ENCODE data around the gene MPST. TPM values are rescaled to one million over a fixed set of nuclear protein-coding genes. Genes with fewer than 3 reads are reported as not detected.

MPST gene
- total RNA-seq, 1 donor from 2014 or later: 215 TPM

DNA sequence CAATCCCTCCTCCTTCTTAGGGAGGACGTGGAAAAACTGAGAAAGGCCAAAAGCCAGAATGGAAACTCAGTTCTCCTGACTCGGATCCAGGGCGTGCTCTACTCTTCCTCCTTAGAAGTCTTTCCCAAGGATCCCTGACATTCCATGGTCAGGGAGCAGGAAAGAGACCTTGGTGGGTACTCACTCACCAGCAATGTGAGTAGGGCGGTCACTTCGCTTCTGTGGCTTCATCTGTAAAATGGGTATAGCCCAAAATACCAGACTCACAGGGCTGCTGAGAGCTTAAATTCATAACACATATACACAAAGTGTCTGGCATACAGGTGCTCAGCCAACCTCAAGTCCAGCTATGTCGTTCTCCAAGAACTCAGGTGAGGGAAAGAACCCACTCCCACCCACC, 31.4 kb downstream of the MPST start:
- H3K4me3 ChIP-seq (ENCODE audit: low read depth, low read length): no peak overlapping the region
- no peak for DNase-seq (ENCODE audit: low read depth)
- TF ChIP-seq, protein P1, sequence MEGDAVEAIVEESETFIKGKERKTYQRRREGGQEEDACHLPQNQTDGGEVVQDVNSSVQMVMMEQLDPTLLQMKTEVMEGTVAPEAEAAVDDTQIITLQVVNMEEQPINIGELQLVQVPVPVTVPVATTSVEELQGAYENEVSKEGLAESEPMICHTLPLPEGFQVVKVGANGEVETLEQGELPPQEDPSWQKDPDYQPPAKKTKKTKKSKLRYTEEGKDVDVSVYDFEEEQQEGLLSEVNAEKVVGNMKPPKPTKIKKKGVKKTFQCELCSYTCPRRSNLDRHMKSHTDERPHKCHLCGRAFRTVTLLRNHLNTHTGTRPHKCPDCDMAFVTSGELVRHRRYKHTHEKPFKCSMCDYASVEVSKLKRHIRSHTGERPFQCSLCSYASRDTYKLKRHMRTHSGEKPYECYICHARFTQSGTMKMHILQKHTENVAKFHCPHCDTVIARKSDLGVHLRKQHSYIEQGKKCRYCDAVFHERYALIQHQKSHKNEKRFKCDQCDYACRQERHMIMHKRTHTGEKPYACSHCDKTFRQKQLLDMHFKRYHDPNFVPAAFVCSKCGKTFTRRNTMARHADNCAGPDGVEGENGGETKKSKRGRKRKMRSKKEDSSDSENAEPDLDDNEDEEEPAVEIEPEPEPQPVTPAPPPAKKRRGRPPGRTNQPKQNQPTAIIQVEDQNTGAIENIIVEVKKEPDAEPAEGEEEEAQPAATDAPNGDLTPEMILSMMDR (conservative IDR thresholded peaks at IDR 0.05; ENCODE audit: low read depth, low read length): no peak

DNA sequence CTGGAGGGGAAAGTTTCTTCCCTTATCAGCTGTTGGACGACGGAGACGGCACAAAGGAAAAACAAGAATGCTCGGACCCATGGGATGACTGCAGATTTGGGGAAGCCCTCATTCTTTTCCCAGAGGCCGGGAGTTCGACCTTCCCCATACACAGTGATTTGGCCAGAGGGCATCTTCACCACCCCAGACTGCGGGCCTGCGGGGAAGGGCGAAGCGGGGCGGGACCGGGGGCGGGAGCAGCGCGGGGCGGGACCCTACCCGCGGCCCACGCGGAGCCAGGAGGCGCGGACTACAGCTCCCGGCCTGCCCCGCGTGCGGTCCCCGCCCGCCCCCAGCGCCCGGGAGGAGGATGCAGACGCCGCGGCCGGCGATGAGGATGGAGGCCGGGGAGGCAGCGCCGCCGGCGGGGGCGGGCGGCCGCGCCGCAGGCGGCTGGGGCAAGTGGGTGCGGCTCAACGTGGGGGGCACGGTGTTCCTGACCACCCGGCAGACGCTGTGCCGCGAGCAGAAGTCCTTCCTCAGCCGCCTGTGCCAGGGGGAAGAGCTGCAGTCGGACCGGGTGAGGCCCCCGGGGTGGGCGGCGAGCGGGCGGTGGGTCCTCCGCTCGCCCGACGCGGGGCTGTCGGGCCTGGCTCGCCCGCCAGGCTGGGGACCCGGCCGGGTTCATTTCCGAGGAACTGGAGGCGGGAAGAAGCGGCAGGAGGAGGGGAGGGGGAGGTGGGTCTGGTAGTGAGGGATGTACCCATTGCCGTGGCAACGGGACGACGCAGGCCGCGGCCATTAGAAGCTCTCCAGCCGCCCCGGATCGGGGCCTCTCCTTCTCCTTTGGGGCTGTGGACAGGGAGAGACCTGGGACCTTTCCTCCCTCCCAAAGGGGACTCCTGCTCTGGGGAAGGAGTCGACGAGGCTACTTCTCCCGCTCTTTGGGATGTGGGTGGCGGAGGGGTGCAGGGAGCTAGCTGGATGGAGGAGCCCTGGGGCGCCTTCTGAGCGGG, 32.1 kb downstream of the MPST start, which contains the start of gene KCTD17:
KCTD17 (plus strand) TSS at position 352 of the 995 bp plus-strand sequence; CDS start at position 371, 19 bp downstream.
- TF ChIP-seq, protein P1 (conservative IDR thresholded peaks at IDR 0.05; ENCODE audit: low read depth, low read length): no peak
- no peak for DNase-seq (ENCODE audit: low read depth)
- H3K4me3 ChIP-seq (ENCODE audit: low read depth, low read length): peak within 1 kb of the TSS; percentile 70

DNA sequence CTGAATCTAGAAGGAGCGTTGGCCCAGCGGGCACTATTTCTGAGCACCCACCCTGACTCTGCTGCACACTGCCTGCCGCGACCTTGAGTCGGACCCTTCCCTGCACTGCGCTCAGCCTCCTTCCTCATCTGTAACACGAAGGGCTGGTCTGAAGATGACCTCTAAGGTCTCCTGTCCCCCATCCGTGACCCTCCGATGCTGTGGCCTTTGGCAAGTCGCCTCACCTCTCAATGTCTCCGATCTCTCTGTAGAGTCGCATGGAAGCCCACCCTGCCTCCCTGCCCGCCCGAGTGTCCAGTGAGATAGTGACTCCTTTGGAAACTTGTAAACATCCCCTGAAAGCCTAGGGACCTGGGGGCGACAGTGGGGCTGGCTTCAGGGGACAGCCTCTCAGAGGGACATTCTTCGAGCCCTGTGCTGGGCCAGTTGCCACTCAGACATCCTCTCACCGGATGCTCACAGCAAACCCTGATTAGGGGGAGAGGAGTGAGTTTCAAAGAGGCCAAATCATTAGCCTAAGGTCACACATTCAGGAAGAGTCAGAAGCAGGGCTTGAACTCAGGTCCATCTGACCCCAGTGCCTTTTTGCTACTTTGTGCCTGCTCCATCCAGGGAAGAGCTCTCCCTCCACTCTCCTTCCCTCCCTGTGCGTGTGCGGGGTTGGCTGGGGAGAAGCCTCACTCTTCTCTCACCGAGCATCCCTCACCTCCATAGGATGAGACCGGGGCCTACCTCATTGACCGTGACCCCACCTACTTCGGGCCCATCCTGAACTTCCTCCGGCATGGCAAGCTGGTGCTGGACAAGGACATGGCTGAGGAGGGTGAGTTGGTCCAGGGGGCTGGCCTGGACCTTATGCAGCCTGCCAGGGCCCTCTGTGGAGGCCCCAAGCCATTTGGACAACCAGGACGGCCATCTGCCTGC, 33.1 kb downstream of the MPST start:
- H3K4me3 ChIP-seq (ENCODE audit: low read depth, low read length): peak overlapping the region; percentile 70
- TF ChIP-seq, protein P1 (conservative IDR thresholded peaks at IDR 0.05; ENCODE audit: low read depth, low read length): no peak
- DNase-seq (ENCODE audit: low read depth): no peak

DNA sequence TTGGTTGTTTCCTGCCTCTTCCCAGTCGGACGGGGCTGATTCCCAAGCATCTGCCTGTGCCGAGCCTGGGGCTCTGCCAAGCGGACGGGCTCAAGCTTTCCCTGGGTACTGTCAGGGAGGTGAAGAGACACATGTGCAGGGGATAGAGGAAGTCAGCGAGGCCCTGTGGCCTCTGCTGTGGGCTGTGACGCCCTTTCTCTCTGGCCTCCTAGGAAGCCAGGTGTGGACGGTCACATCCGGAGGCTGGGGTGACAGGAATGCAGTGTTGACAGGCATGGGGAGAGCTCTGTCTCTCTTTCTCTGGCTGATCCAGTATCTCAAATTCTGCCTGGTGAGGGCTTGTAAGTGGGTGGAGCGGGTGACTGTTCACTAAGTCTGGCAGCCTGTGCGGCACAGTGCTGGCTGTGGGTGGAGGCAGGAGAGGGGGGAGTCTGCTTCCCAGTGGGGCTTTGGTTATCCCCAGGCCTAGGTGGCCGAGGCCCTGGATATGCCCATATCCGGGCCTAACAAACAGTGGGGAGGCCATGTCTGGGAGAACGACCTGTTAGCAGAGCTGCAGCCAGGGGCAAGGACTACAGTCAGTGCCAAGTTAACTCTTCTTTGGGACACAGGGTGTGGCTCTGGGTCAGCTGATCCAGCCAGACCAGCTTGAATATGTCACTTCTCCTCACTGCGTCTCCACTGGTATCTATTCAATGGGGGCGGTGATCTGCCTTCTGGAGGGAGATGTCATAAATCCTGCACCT, 33.9 kb downstream of the MPST start:
- no peak for DNase-seq (ENCODE audit: low read depth)
- H3K4me3 ChIP-seq (ENCODE audit: low read depth, low read length): no peak overlapping the region
- TF ChIP-seq, protein P1 (conservative IDR thresholded peaks at IDR 0.05; ENCODE audit: low read depth, low read length): no peak

DNA sequence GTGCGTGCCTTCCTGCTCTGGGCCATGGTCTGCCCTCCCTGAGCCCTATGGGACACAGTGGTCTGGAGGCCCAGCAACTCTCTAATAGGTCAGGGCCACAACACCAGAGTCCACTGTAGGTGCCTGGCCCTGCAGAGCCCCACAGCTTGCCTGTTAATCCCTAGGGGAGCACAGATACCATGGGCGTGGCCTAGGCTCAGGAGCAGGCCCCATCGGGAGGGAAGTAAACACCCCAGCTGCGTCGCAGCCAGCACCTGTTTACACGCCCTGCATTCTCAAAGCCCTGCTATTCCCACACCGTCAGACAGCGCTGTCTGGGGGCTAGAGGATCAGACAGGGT, 34.5 kb downstream of the MPST start:
- no peak for DNase-seq (ENCODE audit: low read depth)
- TF ChIP-seq, protein P1 (conservative IDR thresholded peaks at IDR 0.05; ENCODE audit: low read depth, low read length): no peak
- H3K4me3 ChIP-seq (ENCODE audit: low read depth, low read length): no peak overlapping the region

DNA sequence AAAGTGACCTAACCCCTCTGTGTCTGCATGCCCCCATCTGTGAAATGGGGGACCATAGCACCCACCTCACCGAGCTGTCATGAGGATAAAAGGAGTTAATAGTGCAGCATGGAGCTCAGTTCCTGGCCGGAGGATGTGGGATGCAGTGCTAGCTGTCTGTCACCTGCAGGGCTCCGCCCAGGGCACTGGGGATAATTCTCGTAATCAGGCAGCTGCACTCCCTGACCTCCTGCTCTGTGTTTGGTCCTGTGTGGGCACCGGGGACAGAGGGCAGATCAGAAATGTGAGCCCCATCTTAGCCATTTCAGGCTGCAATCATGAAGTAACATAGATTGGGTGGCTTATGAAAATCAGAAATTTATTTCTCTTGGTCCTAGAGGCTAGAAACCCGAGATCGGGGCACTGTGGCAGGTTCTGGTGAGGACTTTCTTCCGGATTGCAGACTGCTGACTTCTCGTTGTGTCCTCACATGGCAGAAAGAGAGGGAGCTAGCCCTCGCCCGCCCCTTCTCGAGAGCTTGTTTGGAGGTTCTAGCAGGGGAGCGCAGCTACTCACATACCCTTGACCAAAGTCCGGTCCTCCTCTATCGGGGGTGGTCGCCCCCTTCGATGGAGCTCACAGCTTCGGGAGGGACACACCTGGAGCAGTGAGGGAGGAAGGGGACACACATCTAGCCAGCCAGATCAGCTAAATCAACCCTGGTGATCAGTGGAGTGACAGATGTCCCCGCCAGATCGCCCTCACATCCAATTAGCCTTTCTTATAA, 35.2 kb downstream of the MPST start:
- H3K4me3 ChIP-seq (ENCODE audit: low read depth, low read length): no peak overlapping the region
- TF ChIP-seq, protein P1 (conservative IDR thresholded peaks at IDR 0.05; ENCODE audit: low read depth, low read length): no peak
- DNase-seq (ENCODE audit: low read depth): no peak

All from epithelial cell of proximal tubule (primary cell).